Neural cell (in vitro differentiated cells): ENCODE results near the gene VARS1. TPM values are rescaled to one million over a fixed set of nuclear protein-coding genes. Genes with fewer than 3 reads are reported as not detected.
A peak's percentile ranks its signal among the peaks of the same experiment; 100 is the strongest.

Source experiments
- H2AFZ ChIP-seq: fragments of 200-600, 300-800 bp; sonication (generic), shearing (Covaris generic); 2 replicates; pipeline ENCODE4 v1.6.0; 2014; ENCODE audit warnings: low read depth, mild to moderate bottlenecking, antibody characterized with exemption, low read length, moderate library complexity
- H3F3A ChIP-seq: fragments of 200-600 bp; shearing (Covaris generic); 2 replicates; pipeline ENCODE4 v1.6.1; 2016; ENCODE audit warnings: mild to moderate bottlenecking, moderate library complexity, mixed read lengths, antibody characterized with exemption, low read length; ENCODE audit not compliant: insufficient read depth, poor library complexity, severe bottlenecking
- H3K27ac ChIP-seq: fragments of 200-600, 300-800 bp; sonication (generic), shearing (Covaris generic); 2 replicates; pipeline ENCODE4 v1.5.1; 2014; ENCODE audit warnings: mild to moderate bottlenecking, low read length, moderate library complexity
- H3K27me3 ChIP-seq: fragments of 300-800, 200-600 bp; sonication (generic), shearing (Covaris generic); 2 replicates; pipeline ENCODE4 v1.6.0; 2014; ENCODE audit warnings: mild to moderate bottlenecking, low read depth, low read length, moderate library complexity; ENCODE audit not compliant: insufficient read depth
- H3K36me3 ChIP-seq: fragments of 300-800, 200-600 bp; sonication (generic), shearing (Covaris generic); 2 replicates; pipeline ENCODE4 v1.5.1; 2014; ENCODE audit warnings: mild to moderate bottlenecking, antibody characterized with exemption, low read length, moderate library complexity; ENCODE audit not compliant: insufficient read depth
- H3K4me2 ChIP-seq: fragments of 300-800, 200-600 bp; sonication (generic), shearing (Covaris generic); 2 replicates; pipeline ENCODE4 v1.6.0; 2014; ENCODE audit warnings: mild to moderate bottlenecking, low read length
- H3K4me3 ChIP-seq: fragments of 300-800, 200-600 bp; sonication (generic), shearing (Covaris generic); 2 replicates; pipeline ENCODE4 v1.5.1; 2014; ENCODE audit warnings: mild to moderate bottlenecking, low read length, moderate library complexity
- H3K79me2 ChIP-seq: fragments of 200-600 bp; shearing (Covaris generic); replicated peaks from 2 replicates; pipeline ENCODE4 v1.6.0; 2014; ENCODE audit warnings: mild to moderate bottlenecking, low read length, moderate library complexity; ENCODE audit not compliant: insufficient read depth
- H3K9ac ChIP-seq: fragments of 300-800, 200-600 bp; sonication (generic), shearing (Covaris generic); 2 replicates; pipeline ENCODE4 v1.6.1; 2016; ENCODE audit warnings: mild to moderate bottlenecking, low read length, mixed read lengths
- H3K9me2 ChIP-seq: fragments of 200-600 bp; shearing (Covaris generic); 2 replicates; pipeline ENCODE4 v1.6.1; 2016; ENCODE audit warnings: mild to moderate bottlenecking, low read length, mixed read lengths; ENCODE audit not compliant: insufficient read depth
- H3K9me3 ChIP-seq: fragments of 200-600, 300-800 bp; sonication (generic), shearing (Covaris generic); 2 replicates; pipeline ENCODE4 v1.6.1; 2016; ENCODE audit warnings: mild to moderate bottlenecking, mixed run types, low read length, moderate library complexity, mixed read lengths
- H4K20me1 ChIP-seq: fragments of 200-600 bp; shearing (Covaris generic); 2 replicates; pipeline ENCODE4 v1.6.1; 2016; ENCODE audit warnings: mild to moderate bottlenecking, mixed run types; ENCODE audit not compliant: insufficient read depth
- CTCF ChIP-seq: fragments of 450-650 bp; IDR thresholded peaks from 2 replicates; pipeline ENCODE4 v1.5.1; 2014; ENCODE audit warnings: antibody characterized with exemption, mild to moderate bottlenecking, moderate library complexity; ENCODE audit not compliant: poor library complexity, severe bottlenecking
- EP300 ChIP-seq: fragments of 450-650 bp; conservative IDR thresholded peaks from 2 replicates; pipeline ENCODE4 v1.6.1; 2014; ENCODE audit warnings: antibody characterized with exemption, mild to moderate bottlenecking, moderate library complexity; ENCODE audit not compliant: poor library complexity, severe bottlenecking
- EZH2 ChIP-seq: fragments of 200-600, 300-800 bp; shearing (Covaris generic), sonication (generic); IDR thresholded peaks from 2 replicates; pipeline ENCODE4 v1.6.1; 2014; ENCODE audit warnings: antibody characterized with exemption, low read length, borderline replicate concordance, mild to moderate bottlenecking; ENCODE audit not compliant: insufficient read depth, poor library complexity, severe bottlenecking
- MXI1 ChIP-seq: fragments of 450-650 bp; conservative IDR thresholded peaks from 2 replicates; pipeline ENCODE4 v1.6.1; 2014; ENCODE audit warnings: antibody characterized with exemption, mild to moderate bottlenecking; ENCODE audit not compliant: poor library complexity, severe bottlenecking
- POLR2AphosphoS5 ChIP-seq: IDR thresholded peaks from 2 replicates; pipeline ENCODE4 v1.6.1; 2012
- RAD21 ChIP-seq: fragments of 450-650 bp; conservative IDR thresholded peaks from 2 replicates; pipeline ENCODE4 v1.6.1; 2014; ENCODE audit warnings: antibody characterized with exemption, mild to moderate bottlenecking, moderate library complexity
- REST ChIP-seq: IDR thresholded peaks from 2 replicates; pipeline ENCODE4 v1.6.1; 2012; ENCODE audit warnings: borderline replicate concordance
- SMC3 ChIP-seq: fragments of 450-650 bp; conservative IDR thresholded peaks from 2 replicates; pipeline ENCODE4 v1.6.1; 2014; ENCODE audit warnings: antibody characterized with exemption, mild to moderate bottlenecking, moderate library complexity; ENCODE audit not compliant: poor library complexity
- TAF1 ChIP-seq: IDR thresholded peaks from 2 replicates; pipeline ENCODE4 v1.6.1; 2012; ENCODE audit warnings: low read depth
- polyA plus RNA-seq: library from polyadenylated mRNA; depleted of rRNA; stranded (reverse); fragments of >200 nt; gene quantifications from 2 replicates; pipeline ENCODE4 v1.2.3, GENCODE V29; 2014

Gene VARS1
- polyA plus RNA-seq, 1 donor from 2014 or later, result 40.9 TPM

GRCh38 chr6:31836047-31836473 is 40.5 kb upstream of the VARS1 start:
- H4K20me1 ChIP-seq, result no peaks in the 10 kb centered on the region
- peak overlapping the region; percentile 98 for H3K4me3 ChIP-seq
- H3K4me2 ChIP-seq, result peak overlapping the region; percentile 90
- no peaks in the 10 kb centered on the region for H3F3A ChIP-seq
- peak overlapping the region; percentile 98 for H3K9ac ChIP-seq
- no peaks in the 10 kb centered on the region for H3K9me2 ChIP-seq
- H2AFZ ChIP-seq, result no peak overlapping the region
- TF ChIP-seq REST (no peak), POLR2AphosphoS5 (no peak), RAD21 (no peak), EZH2 (no peak), EP300 (no peak), CTCF (no peak), TAF1 (no peak), SMC3 (no peak), MXI1 (no peak)
- no peaks in the 10 kb centered on the region for H3K9me3 ChIP-seq
- no peaks in the 10 kb centered on the region for H3K27me3 ChIP-seq
- H3K27ac ChIP-seq, result peak overlapping the region; percentile 94
- peaks cover 39% of the 10 kb centered on the region for H3K79me2 ChIP-seq
- H3K36me3 ChIP-seq, result peaks cover 4% of the 10 kb centered on the region

- Histone ChIP-seq H3F3A (no peaks in the 10 kb centered on the region), H3K9ac (peak overlapping the region; percentile 98), H3K27ac (peak overlapping the region; percentile 94), H3K9me2 (no peaks in the 10 kb centered on the region), H3K4me2 (peak overlapping the region; percentile 90), H4K20me1 (no peaks in the 10 kb centered on the region), H3K4me3 (peak overlapping the region; percentile 98), H3K36me3 (peaks cover 4% of the 10 kb centered on the region), H2AFZ (peak overlapping the region; percentile 65), H3K79me2 (peaks cover 54% of the 10 kb centered on the region), H3K27me3 (no peaks in the 10 kb centered on the region), H3K9me3 (no peaks in the 10 kb centered on the region)
- TF ChIP-seq EP300 (peak; percentile 44), CTCF (no peak), MXI1 (peak; percentile 84), RAD21 (peak; percentile 5), POLR2AphosphoS5 (peak; percentile 95), SMC3 (peak; percentile 44), EZH2 (no peak), TAF1 (peak; percentile 88), REST (peak; percentile 57)
Observed at GRCh38 chr6:31834367-31835250, 39.1 kb upstream of the VARS1 start.
